ENCODE measurements around the gene FMNL3. TPM values are rescaled to one million over a fixed set of nuclear protein-coding genes. Genes with fewer than 3 reads are reported as not detected.
A peak's percentile ranks its signal among the peaks of the same experiment; 100 is the strongest.

FMNL3 gene
- total and polyA plus RNA-seq, 7 experiments from 2014 or later, result 10.4 to 40.4 (median 37.8) TPM

GRCh38 chr12:49622501-49623141, 84.6 kb downstream of the FMNL3 start:
- H3K4me3 Mint-ChIP-seq, result peak overlapping the region; percentile 86 to 96 (median 91)
- Histone ChIP-seq H3K4me1 (ENCODE audit: control insufficient read depth in 2 of 2, insufficient read depth in 2 of 2, low read length in 2 of 2) (peaks cover 6 to 22% of the 10 kb centered on the region in 2 donors), H3K27me3 (ENCODE audit: control insufficient read depth in 2 of 2, insufficient read depth in 2 of 2, low read length in 2 of 2) (no peaks in the 10 kb centered on the region), H3K4me3 (ENCODE audit: low read length) (peak overlapping the region; percentile 42), H3K27ac (ENCODE audit: low read depth, low read length) (peak overlapping the region; percentile 66), H3K9me3 (ENCODE audit: control insufficient read depth in 2 of 3, low read length in 3 of 3) (no peaks in the 10 kb centered on the region), H3K36me3 (ENCODE audit: control insufficient read depth in 2 of 3, insufficient read depth in 3 of 3, low read length in 3 of 3) (no peaks in the 10 kb centered on the region)
- H3K4me1 Mint-ChIP-seq, result peaks cover 19 to 29% (median 24%) of the 10 kb centered on the region in 7 donors
- H3K36me3 Mint-ChIP-seq, result no peaks in the 10 kb centered on the region
- intact Hi-C loops (cut with micrococcal nuclease), result loop anchor here (1.0 to 10.0 kb wide), 17 partner anchors 22 to 462 kb away; partner anchors contain the start of genes FMNL3 (in 2 of the 2), KCNH3 (in 2 of the 2), MCRS1 (in 2 of the 2) and NCKAP5L (in 2 of the 2)
- H3K27me3 Mint-ChIP-seq, result peaks cover 0 to 38% (median 0%) of the 10 kb centered on the region in 5 donors
- peak; percentile 37 for ATAC-seq
- DNase-seq, result peak in 8 of 9 donors; percentile 45 to 59 (median 53)
- ChIA-PET POLR2A (interaction anchor here (0.6 to 1.6 kb wide), 17 partner anchors 8 to 489 kb away, joined by 3 to 9 read pairs (median 4); partner anchors contain the start of genes KCNH3, MCRS1 and TMBIM6), CTCF (interaction anchor here (0.6 to 5.0 kb wide), 10 partner anchors 15 to 257 kb away, joined by 3 to 29 read pairs (median 4); partner anchors contain the start of genes KCNH3 and TMBIM6)
- H3K9me3 Mint-ChIP-seq, result peaks cover 0 to 2% (median 0%) of the 10 kb centered on the region in 11 donors
- H3K27ac Mint-ChIP-seq, result peak overlapping the region; percentile 81 to 95 (median 91)

GRCh38 chr12:49621651-49622500, 85.3 kb downstream of the FMNL3 start:
- H3K27me3 Mint-ChIP-seq, result peaks cover 0 to 42% (median 0%) of the 10 kb centered on the region in 5 donors
- H3K9me3 Mint-ChIP-seq, result peaks cover 0 to 2% (median 0%) of the 10 kb centered on the region in 11 donors
- DNase-seq (no peak), ATAC-seq (no peak)
- H3K4me3 ChIP-seq (ENCODE audit: low read length), result peak overlapping the region; percentile 42
- peak overlapping the region; percentile 86 to 96 (median 91) for H3K4me3 Mint-ChIP-seq
- H3K4me1 Mint-ChIP-seq, result peaks cover 19 to 29% (median 24%) of the 10 kb centered on the region in 7 donors
- H3K27ac Mint-ChIP-seq, result peak overlapping the region; percentile 81 to 95 (median 91)
- no peaks in the 10 kb centered on the region for H3K36me3 Mint-ChIP-seq
- POLR2A ChIA-PET, result interaction anchor here (0.9 to 1.6 kb wide), 9 partner anchors 7 to 263 kb away, joined by 3 to 7 read pairs (median 4); partner anchors contain the start of gene MCRS1
- peaks cover 6 to 22% of the 10 kb centered on the region in 2 donors for H3K4me1 ChIP-seq (ENCODE audit: control insufficient read depth in 2 of 2, insufficient read depth in 2 of 2, low read length in 2 of 2)
- CTCF ChIA-PET, result interaction anchor here (1.0 to 5.0 kb wide), 6 partner anchors 16 to 119 kb away, joined by 3 to 29 read pairs (median 4); partner anchors contain the start of genes KCNH3 and TMBIM6
- no peaks in the 10 kb centered on the region for H3K9me3 ChIP-seq (ENCODE audit: control insufficient read depth in 2 of 3, low read length in 3 of 3)
- peak overlapping the region; percentile 66 for H3K27ac ChIP-seq (ENCODE audit: low read depth, low read length)
- H3K36me3 ChIP-seq (ENCODE audit: control insufficient read depth in 2 of 3, insufficient read depth in 3 of 3, low read length in 3 of 3), result no peaks in the 10 kb centered on the region
- H3K27me3 ChIP-seq (ENCODE audit: control insufficient read depth in 2 of 2, insufficient read depth in 2 of 2, low read length in 2 of 2), result no peaks in the 10 kb centered on the region
- intact Hi-C loops (cut with micrococcal nuclease), result loop anchor here (1.0 to 10.0 kb wide), 9 partner anchors 23 to 463 kb away; partner anchors contain the start of genes KCNH3 (in 2 of the 2), MCRS1 (in 1 of the 2), SMARCD1 (in 1 of the 2) and SPATS2 (in 1 of the 2)

GRCh38 chr12:49619286-49619685, 87.9 kb downstream of the FMNL3 start:
- H3K4me3 ChIP-seq (ENCODE audit: low read length), result no peak overlapping the region
- H3K9me3 Mint-ChIP-seq, result peaks cover 0 to 2% (median 0%) of the 10 kb centered on the region in 11 donors
- intact Hi-C loops (cut with micrococcal nuclease), result no loop called here
- H3K4me1 Mint-ChIP-seq, result peaks cover 20 to 33% (median 25%) of the 10 kb centered on the region in 7 donors
- CTCF ChIA-PET, result interaction anchor here (0.6 to 1.6 kb wide), 3 partner anchors 10 to 34 kb away, joined by 3 to 5 read pairs (median 4); no protein-coding TSS in a partner anchor
- ATAC-seq, result no peak
- no peaks in the 10 kb centered on the region for H3K36me3 Mint-ChIP-seq
- no peak overlapping the region for H3K27ac ChIP-seq (ENCODE audit: low read depth, low read length)
- no peak for DNase-seq
- no peaks in the 10 kb centered on the region for H3K9me3 ChIP-seq (ENCODE audit: control insufficient read depth in 2 of 3, low read length in 3 of 3)
- H3K27ac Mint-ChIP-seq, result no peak overlapping the region
- POLR2A ChIA-PET, result no interaction called here
- peaks cover 6 to 22% of the 10 kb centered on the region in 2 donors for H3K4me1 ChIP-seq (ENCODE audit: control insufficient read depth in 2 of 2, insufficient read depth in 2 of 2, low read length in 2 of 2)
- peaks cover 0 to 2% of the 10 kb centered on the region in 2 donors for H3K27me3 ChIP-seq (ENCODE audit: control insufficient read depth in 2 of 2, insufficient read depth in 2 of 2, low read length in 2 of 2)
- H3K27me3 Mint-ChIP-seq, result peaks cover 0 to 48% (median 9%) of the 10 kb centered on the region in 5 donors
- no peaks in the 10 kb centered on the region for H3K36me3 ChIP-seq (ENCODE audit: control insufficient read depth in 2 of 3, insufficient read depth in 3 of 3, low read length in 3 of 3)
- no peak overlapping the region for H3K4me3 Mint-ChIP-seq

GRCh38 chr12:49618576-49618975, 88.6 kb downstream of the FMNL3 start:
- Mint-ChIP-seq H3K9me3 (peaks cover 0 to 2% (median 0%) of the 10 kb centered on the region in 11 donors), H3K27ac (no peak overlapping the region), H3K27me3 (peaks cover 0 to 44% (median 11%) of the 10 kb centered on the region in 5 donors), H3K4me1 (peaks cover 15 to 28% (median 24%) of the 10 kb centered on the region in 7 donors), H3K4me3 (peak overlapping the region in 1 of 10 donors; percentile 1), H3K36me3 (no peaks in the 10 kb centered on the region)
- POLR2A ChIA-PET, result interaction anchor here (0.6 kb wide), 1 partner anchor 445 kb away, joined by 3 read pairs; no protein-coding TSS in a partner anchor
- Histone ChIP-seq H3K27ac (ENCODE audit: low read depth, low read length) (no peak overlapping the region), H3K36me3 (ENCODE audit: control insufficient read depth in 2 of 3, insufficient read depth in 3 of 3, low read length in 3 of 3) (no peaks in the 10 kb centered on the region), H3K4me3 (ENCODE audit: low read length) (no peak overlapping the region), H3K27me3 (ENCODE audit: control insufficient read depth in 2 of 2, insufficient read depth in 2 of 2, low read length in 2 of 2) (peaks cover 0 to 2% of the 10 kb centered on the region in 2 donors), H3K4me1 (ENCODE audit: control insufficient read depth in 2 of 2, insufficient read depth in 2 of 2, low read length in 2 of 2) (peaks cover 6 to 22% of the 10 kb centered on the region in 2 donors), H3K9me3 (ENCODE audit: control insufficient read depth in 2 of 3, low read length in 3 of 3) (no peaks in the 10 kb centered on the region)
- CTCF ChIA-PET, result interaction anchor here (1.6 kb wide), 1 partner anchor 11 kb away, joined by 4 read pairs; no protein-coding TSS in a partner anchor
- intact Hi-C loops (cut with micrococcal nuclease), result no loop called here
- ATAC-seq (no peak), DNase-seq (no peak)

GRCh38 chr12:49616533-49617219, 90.5 kb downstream of the FMNL3 start:
- H3K4me1 ChIP-seq (ENCODE audit: control insufficient read depth in 2 of 2, insufficient read depth in 2 of 2, low read length in 2 of 2), result peaks cover 3 to 8% of the 10 kb centered on the region in 2 donors
- no peak overlapping the region for H3K27ac Mint-ChIP-seq

More at GRCh38 chr12:49616533-49617219, 90.5 kb downstream of the FMNL3 start:
- Mint-ChIP-seq H3K4me3 (no peak overlapping the region), H3K27me3 (peaks cover 5 to 47% (median 17%) of the 10 kb centered on the region in 5 donors), H3K9me3 (peaks cover 0 to 5% (median 0%) of the 10 kb centered on the region in 11 donors), H3K36me3 (peaks cover 0 to 4% (median 0%) of the 10 kb centered on the region in 5 donors), H3K4me1 (peaks cover 8 to 21% (median 14%) of the 10 kb centered on the region in 7 donors)
- no peak overlapping the region for H3K4me3 ChIP-seq (ENCODE audit: low read length)
- H3K9me3 ChIP-seq (ENCODE audit: control insufficient read depth in 2 of 3, low read length in 3 of 3), result no peaks in the 10 kb centered on the region
- peaks cover 0 to 2% of the 10 kb centered on the region in 2 donors for H3K27me3 ChIP-seq (ENCODE audit: control insufficient read depth in 2 of 2, insufficient read depth in 2 of 2, low read length in 2 of 2)
- no peak for ATAC-seq
- no peak overlapping the region for H3K27ac ChIP-seq (ENCODE audit: low read depth, low read length)
- CTCF ChIA-PET, result no interaction called here
- no peaks in the 10 kb centered on the region for H3K36me3 ChIP-seq (ENCODE audit: control insufficient read depth in 2 of 3, insufficient read depth in 3 of 3, low read length in 3 of 3)
- intact Hi-C loops (cut with micrococcal nuclease), result no loop called here
- POLR2A ChIA-PET, result interaction anchor here (1.1 kb wide), 1 partner anchor 24 kb away, joined by 3 read pairs; no protein-coding TSS in a partner anchor
- no peak for DNase-seq
